ENCODE data around the gene GIN1. TPM values are rescaled to one million over a fixed set of nuclear protein-coding genes. Genes with fewer than 3 reads are reported as not detected.

GIN1 gene
- total RNA-seq, 1 experiment from 2014 or later, result 5.7 TPM

DNA sequence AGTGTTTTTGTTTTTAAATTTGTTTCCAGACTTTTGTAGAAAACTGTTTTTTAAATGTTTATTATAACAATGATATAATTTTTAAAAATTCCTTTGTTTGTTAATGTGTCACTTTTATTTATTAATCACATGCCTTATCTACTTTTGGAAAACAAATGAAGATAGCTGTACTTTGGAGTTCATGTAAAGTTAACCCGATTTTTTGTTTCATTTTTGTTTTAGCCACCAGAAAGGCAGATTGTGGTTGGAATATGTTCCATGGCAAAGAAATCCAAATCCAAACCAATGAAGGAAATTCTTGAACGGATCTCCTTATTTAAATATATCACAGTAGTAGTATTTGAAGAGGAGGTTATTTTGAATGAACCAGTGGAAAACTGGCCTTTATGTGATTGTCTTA lies 13.3 kb upstream of the GIN1 start:
- Mint-ChIP-seq H3K4me1 (no peaks in the 10 kb centered on the region), H3K4me3 (no peak overlapping the region), H3K27me3 (ENCODE audit: low read depth) (no peaks in the 10 kb centered on the region), H3K36me3 (peaks cover 13% of the 10 kb centered on the region), H3K27ac (no peak overlapping the region), H3K9me3 (no peaks in the 10 kb centered on the region)
- POLR2A ChIA-PET, result no interaction called here
- CTCF ChIA-PET, result interaction anchor here (1.1 kb wide), 1 partner anchor 190 kb away, joined by 3 read pairs; no protein-coding TSS in a partner anchor
- TF ChIP-seq AFF4 (CRISPR knock-in tag; IDR thresholded peaks at IDR 0.05; ENCODE audit: borderline replicate concordance) (no peak), NR1H2 (CRISPR knock-in tag; IDR thresholded peaks at IDR 0.05) (no peak), FOXJ3 (CRISPR knock-in tag; IDR thresholded peaks at IDR 0.05; ENCODE audit: borderline replicate concordance) (no peak), ZNF396 (CRISPR knock-in tag; IDR thresholded peaks at IDR 0.05; ENCODE audit: borderline replicate concordance) (no peak)
- TF ChIP-seq, protein P1, sequence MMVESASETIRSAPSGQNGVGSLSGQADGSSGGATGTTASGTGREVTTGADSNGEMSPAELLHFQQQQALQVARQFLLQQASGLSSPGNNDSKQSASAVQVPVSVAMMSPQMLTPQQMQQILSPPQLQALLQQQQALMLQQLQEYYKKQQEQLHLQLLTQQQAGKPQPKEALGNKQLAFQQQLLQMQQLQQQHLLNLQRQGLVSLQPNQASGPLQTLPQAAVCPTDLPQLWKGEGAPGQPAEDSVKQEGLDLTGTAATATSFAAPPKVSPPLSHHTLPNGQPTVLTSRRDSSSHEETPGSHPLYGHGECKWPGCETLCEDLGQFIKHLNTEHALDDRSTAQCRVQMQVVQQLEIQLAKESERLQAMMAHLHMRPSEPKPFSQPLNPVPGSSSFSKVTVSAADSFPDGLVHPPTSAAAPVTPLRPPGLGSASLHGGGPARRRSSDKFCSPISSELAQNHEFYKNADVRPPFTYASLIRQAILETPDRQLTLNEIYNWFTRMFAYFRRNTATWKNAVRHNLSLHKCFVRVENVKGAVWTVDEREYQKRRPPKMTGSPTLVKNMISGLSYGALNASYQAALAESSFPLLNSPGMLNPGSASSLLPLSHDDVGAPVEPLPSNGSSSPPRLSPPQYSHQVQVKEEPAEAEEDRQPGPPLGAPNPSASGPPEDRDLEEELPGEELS (CRISPR knock-in tag; IDR thresholded peaks at IDR 0.05), result no peak
- ATAC-seq (no peak), DNase-seq (ENCODE audit: low spot score) (no peak)

- Mint-ChIP-seq H3K36me3 (peaks cover 13% of the 10 kb centered on the region), H3K4me1 (no peaks in the 10 kb centered on the region), H3K27me3 (ENCODE audit: low read depth) (no peaks in the 10 kb centered on the region), H3K27ac (no peak overlapping the region), H3K9me3 (no peaks in the 10 kb centered on the region), H3K4me3 (no peak overlapping the region)
- CTCF ChIA-PET, result interaction anchor here (1.1 kb wide), 1 partner anchor 189 kb away, joined by 3 read pairs; no protein-coding TSS in a partner anchor
- DNase-seq (ENCODE audit: low spot score), result no peak
- TF ChIP-seq ZNF281 (CRISPR knock-in tag; IDR thresholded peaks at IDR 0.05), result no peak
- TF ChIP-seq, protein P2, sequence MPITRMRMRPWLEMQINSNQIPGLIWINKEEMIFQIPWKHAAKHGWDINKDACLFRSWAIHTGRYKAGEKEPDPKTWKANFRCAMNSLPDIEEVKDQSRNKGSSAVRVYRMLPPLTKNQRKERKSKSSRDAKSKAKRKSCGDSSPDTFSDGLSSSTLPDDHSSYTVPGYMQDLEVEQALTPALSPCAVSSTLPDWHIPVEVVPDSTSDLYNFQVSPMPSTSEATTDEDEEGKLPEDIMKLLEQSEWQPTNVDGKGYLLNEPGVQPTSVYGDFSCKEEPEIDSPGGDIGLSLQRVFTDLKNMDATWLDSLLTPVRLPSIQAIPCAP (CRISPR knock-in tag; IDR thresholded peaks at IDR 0.05), result no peak
- TF ChIP-seq ELF4 (CRISPR knock-in tag; IDR thresholded peaks at IDR 0.05; ENCODE audit: low read depth), result no peak
- TF ChIP-seq TEAD4 (CRISPR knock-in tag; IDR thresholded peaks at IDR 0.05), result no peak
- no peak for ATAC-seq
- POLR2A ChIA-PET, result no interaction called here
Observed at GRCh38 chr5:103132684-103133083, 12.7 kb upstream of the GIN1 start.

DNA sequence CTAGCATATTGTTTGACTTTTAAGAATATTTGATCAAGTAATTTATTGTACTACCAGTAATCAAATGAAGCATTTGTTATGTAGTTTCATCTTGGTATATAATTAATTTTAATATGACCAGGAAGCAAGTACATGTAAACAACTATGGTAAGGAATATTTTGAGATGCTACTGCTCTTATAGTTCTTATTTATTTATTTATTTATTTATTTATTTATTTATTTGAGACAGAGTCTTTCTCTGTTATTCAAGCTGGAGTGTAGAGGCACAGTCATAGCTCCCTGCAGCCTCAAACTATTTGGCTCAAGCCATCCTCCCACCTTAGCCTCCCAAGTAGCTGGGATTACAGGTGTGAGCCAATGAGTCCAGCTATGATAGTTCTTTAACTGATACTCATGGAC lies 8.3 kb upstream of the GIN1 start:
- Mint-ChIP-seq H3K27ac (no peak overlapping the region), H3K9me3 (no peaks in the 10 kb centered on the region), H3K27me3 (ENCODE audit: low read depth) (no peaks in the 10 kb centered on the region), H3K4me1 (no peaks in the 10 kb centered on the region), H3K36me3 (no peaks in the 10 kb centered on the region), H3K4me3 (no peak overlapping the region)
- ATAC-seq, result no peak
- TF ChIP-seq, protein P3, sequence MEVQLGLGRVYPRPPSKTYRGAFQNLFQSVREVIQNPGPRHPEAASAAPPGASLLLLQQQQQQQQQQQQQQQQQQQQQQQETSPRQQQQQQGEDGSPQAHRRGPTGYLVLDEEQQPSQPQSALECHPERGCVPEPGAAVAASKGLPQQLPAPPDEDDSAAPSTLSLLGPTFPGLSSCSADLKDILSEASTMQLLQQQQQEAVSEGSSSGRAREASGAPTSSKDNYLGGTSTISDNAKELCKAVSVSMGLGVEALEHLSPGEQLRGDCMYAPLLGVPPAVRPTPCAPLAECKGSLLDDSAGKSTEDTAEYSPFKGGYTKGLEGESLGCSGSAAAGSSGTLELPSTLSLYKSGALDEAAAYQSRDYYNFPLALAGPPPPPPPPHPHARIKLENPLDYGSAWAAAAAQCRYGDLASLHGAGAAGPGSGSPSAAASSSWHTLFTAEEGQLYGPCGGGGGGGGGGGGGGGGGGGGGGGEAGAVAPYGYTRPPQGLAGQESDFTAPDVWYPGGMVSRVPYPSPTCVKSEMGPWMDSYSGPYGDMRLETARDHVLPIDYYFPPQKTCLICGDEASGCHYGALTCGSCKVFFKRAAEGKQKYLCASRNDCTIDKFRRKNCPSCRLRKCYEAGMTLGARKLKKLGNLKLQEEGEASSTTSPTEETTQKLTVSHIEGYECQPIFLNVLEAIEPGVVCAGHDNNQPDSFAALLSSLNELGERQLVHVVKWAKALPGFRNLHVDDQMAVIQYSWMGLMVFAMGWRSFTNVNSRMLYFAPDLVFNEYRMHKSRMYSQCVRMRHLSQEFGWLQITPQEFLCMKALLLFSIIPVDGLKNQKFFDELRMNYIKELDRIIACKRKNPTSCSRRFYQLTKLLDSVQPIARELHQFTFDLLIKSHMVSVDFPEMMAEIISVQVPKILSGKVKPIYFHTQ (CRISPR knock-in tag; IDR thresholded peaks at IDR 0.05), result no peak
- TF ChIP-seq ATF1 (CRISPR knock-in tag; IDR thresholded peaks at IDR 0.05), result no peak
- no peak for TF ChIP-seq FOXK1 (CRISPR knock-in tag; IDR thresholded peaks at IDR 0.05)
- TF ChIP-seq KAT7 (CRISPR knock-in tag; IDR thresholded peaks at IDR 0.05; ENCODE audit: borderline replicate concordance), result no peak
- no peak for TF ChIP-seq ZNF512 (CRISPR knock-in tag; IDR thresholded peaks at IDR 0.05; ENCODE audit: borderline replicate concordance)
- TF ChIP-seq, protein P1 (CRISPR knock-in tag; IDR thresholded peaks at IDR 0.05), result no peak
- POLR2A ChIA-PET, result no interaction called here
- CTCF ChIA-PET, result interaction anchor here (1.0 kb wide), 1 partner anchor 12 kb away, joined by 3 read pairs; no protein-coding TSS in a partner anchor
- DNase-seq (ENCODE audit: low spot score), result no peak
